Measurements from ENCODE around the gene CLDN24.

The CLDN24 gene

DNA sequence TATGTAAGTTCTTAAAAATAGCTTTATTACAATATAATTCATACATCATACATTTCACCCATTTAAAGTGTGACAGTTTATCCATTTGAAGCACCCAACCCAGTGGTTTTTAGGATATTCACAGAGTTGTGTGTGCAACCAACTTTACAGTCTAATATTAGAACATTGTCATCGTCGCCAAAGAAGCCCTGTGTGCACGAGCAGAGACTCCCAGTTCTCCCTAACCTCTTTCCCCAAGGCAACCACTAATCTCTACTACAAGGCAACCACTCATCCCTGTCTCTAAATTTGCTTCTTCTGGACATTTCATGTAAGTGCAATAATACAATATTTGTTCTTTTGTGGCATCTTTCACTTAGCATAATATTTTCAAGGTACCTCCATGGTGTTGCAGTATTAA is 49.8 kb downstream of the CLDN24 start:
- DNase-seq, result no peak

All from hematopoietic multipotent progenitor cell treated with erythropoietin and hydrocortisone succinate and interleukin-3 and kit ligand, for 4 days (in vitro differentiated cells).